ENCODE measurements around the gene ZRANB1. TPM values are rescaled to one million over a fixed set of nuclear protein-coding genes. Genes with fewer than 3 reads are reported as not detected.

ZRANB1 gene
- total and polyA plus RNA-seq, 2 of the 4 experiments (the other 2 are of a cell fraction), result 11.2 to 24.7 TPM

DNA sequence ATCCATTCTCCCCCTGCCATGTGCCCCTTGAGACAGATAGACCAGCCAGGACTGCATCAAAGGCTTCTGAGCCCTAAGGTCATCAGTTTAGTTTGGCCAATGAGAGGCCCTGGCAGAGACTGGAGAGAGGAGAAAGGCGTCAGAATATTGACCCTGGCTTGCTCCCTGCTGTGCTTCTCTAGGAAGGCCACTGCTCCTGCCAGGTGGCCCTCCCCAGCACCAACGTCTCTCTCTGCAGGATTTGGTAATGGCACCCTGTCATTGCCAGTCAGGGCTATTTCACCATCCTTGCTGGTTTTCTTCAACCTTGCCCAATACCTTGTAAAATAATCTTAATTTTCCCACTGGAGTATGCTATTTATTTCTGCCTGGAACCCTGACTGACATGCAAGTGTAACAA, 38.8 kb upstream of the ZRANB1 start:
- no TSS peak for BruUV-seq (replicated peaks)
- H3K79me1 ChIP-seq (ENCODE audit: low read depth in 1 of 2, low read length in 2 of 2), result peaks cover 0 to 3% of the 10 kb centered on the region in 2 experiments; a peak in 1 of 4 replicates

More for the DNA sequence above, 38.8 kb upstream of the ZRANB1 start:
- Histone ChIP-seq H3K27ac (ENCODE audit: insufficient read depth, low read length) (peak overlapping the region; percentile 32; the same call in 1 of the 2 replicates), H2AK9ac (replicated peaks; ENCODE audit: low read depth, low read length, poor library complexity) (no peak overlapping the region), H3K9ac (ENCODE audit: low read depth, low read length) (no peak overlapping the region), H3K4me3 (ENCODE audit: insufficient read depth, low read depth, low read length) (no peak overlapping the region), H2BK5ac (ENCODE audit: low read depth, low read length, poor library complexity, severe bottlenecking) (no peak overlapping the region), H3K14ac (replicated peaks; ENCODE audit: low read depth, low read length) (peak overlapping the region; percentile 27), H3K23ac (ENCODE audit: low read depth, low read length) (no peak overlapping the region; the same call in 1 of the 2 replicates), H3K4me2 (ENCODE audit: low read depth, low read length) (no peak overlapping the region), H2AK5ac (ENCODE audit: low read depth, low read length) (0 out of 2 replicates have a peak overlapping the region, but pooled peaks have one; percentile 30), H2BK15ac (ENCODE audit: low read depth, low read length) (peak overlapping the region; percentile 64; the same call in 2 of the 3 replicates), H3K4ac (ENCODE audit: low read depth, low read length) (peak overlapping the region; percentile 77), H4K20me1 (ENCODE audit: insufficient read depth, low read length) (no peaks in the 10 kb centered on the region), H4K5ac (ENCODE audit: low read depth, low read length) (peak overlapping the region; percentile 15; the same call in 1 of the 2 replicates), H3K9me1 (ENCODE audit: insufficient read depth, low read length) (peaks cover 12% of the 10 kb centered on the region), H2AFZ (replicated peaks; ENCODE audit: low read length, poor library complexity) (no peak overlapping the region), H2BK20ac (ENCODE audit: low read depth, low read length) (peak overlapping the region; percentile 82), H3K56ac (ENCODE audit: extremely low read depth, insufficient read depth, low read length) (no peak overlapping the region), H3K18ac (ENCODE audit: low read depth, low read length) (peak overlapping the region; percentile 60), H2BK120ac (ENCODE audit: low read depth, low read length) (peak overlapping the region; percentile 73), H3K36me3 (ENCODE audit: control insufficient read depth, insufficient read depth, low read length) (no peaks in the 10 kb centered on the region), H3K27me3 (ENCODE audit: control insufficient read depth, insufficient read depth, low read length) (no peaks in the 10 kb centered on the region), H4K8ac (ENCODE audit: low read depth in 2 of 2, low read length in 2 of 2) (peak overlapping the region in 1 of 2 experiments; percentile 30; a peak in 2 of 4 replicates), H3K9me3 (ENCODE audit: control insufficient read depth, insufficient read depth, low read length) (no peaks in the 10 kb centered on the region), H4K91ac (ENCODE audit: insufficient read depth, low read depth, low read length) (peak overlapping the region; percentile 50), H3K4me1 (ENCODE audit: control insufficient read depth, insufficient read depth, low read length) (peaks cover 14% of the 10 kb centered on the region)
- intact Hi-C loops (cut with micrococcal nuclease) (no loop called here), in situ Hi-C loops (cut with MboI; ENCODE audit: low sequenced_read_pairs) (no loop called here), dilution Hi-C loops (cut with HindIII; ENCODE audit: low sequenced_read_pairs, unreplicated experiment) (no loop called here)
- ATAC-seq (ENCODE audit: low read depth), result no peak
- ChIA-PET POLR2A (ENCODE audit: unreplicated experiment) (no interaction called here), CTCF (no interaction called here)
- DNase-seq, result no peak
- TF ChIP-seq CEBPB (IDR thresholded peaks at IDR 0.05; ENCODE audit: low read depth, low read length), result 0 out of 2 replicates have a peak, but pooled peaks have one; percentile 14
- no peak for TF ChIP-seq RAD21 (IDR thresholded peaks at IDR 0.05; ENCODE audit: low read length)
- 38% methylated on average over 1 of the region's 2 CpGs; no CpG with 5 or more reads in 1 of the 2 experiments for WGBS, 2 experiments (ENCODE audit: extremely low coverage in 2 of 2, insufficient read length in 1 of 2)

Data from IMR-90 (cell line).